HepG2 (cell line): ENCODE data around the gene CA14. TPM values are rescaled to one million over a fixed set of nuclear protein-coding genes. Genes with fewer than 3 reads are reported as not detected.
A peak's percentile ranks its signal among the peaks of the same experiment; 100 is the strongest.

Source experiments
- CAMTA2 ChIP-seq: sonication (generic); formaldehyde crosslinking; IDR thresholded peaks from 2 replicates; pipeline ENCODE4 v1.4.0; 2020; ENCODE audit warnings: mild to moderate bottlenecking, missing genetic modification reagents, borderline replicate concordance
- CCDC6 ChIP-seq: sonication (generic); formaldehyde crosslinking; IDR thresholded peaks from 2 replicates; pipeline ENCODE4 v1.8.1; 2022; ENCODE audit warnings: mild to moderate bottlenecking, missing genetic modification reagents, moderate library complexity
- DR1 ChIP-seq: sonication (generic); formaldehyde crosslinking; IDR thresholded peaks from 2 replicates; pipeline ENCODE4 v1.8.0; 2021; ENCODE audit warnings: mild to moderate bottlenecking, missing genetic modification reagents, inconsistent platforms
- ELF1 ChIP-seq: sonication (generic); formaldehyde crosslinking; IDR thresholded peaks from 2 replicates; pipeline ENCODE4 v1.4.0; 2020; ENCODE audit warnings: missing genetic modification reagents
- ERF ChIP-seq: IDR thresholded peaks from 2 replicates; pipeline ENCODE4 v1.6.1; 2018; ENCODE audit warnings: missing biosample characterization, missing genetic modification reagents
- HOXD1 ChIP-seq: sonication (generic); formaldehyde crosslinking; IDR thresholded peaks from 2 replicates; pipeline ENCODE4 v1.5.0; 2020; ENCODE audit warnings: missing genetic modification reagents
- JDP2 ChIP-seq: sonication (generic); formaldehyde crosslinking; IDR thresholded peaks from 2 replicates; pipeline ENCODE4 v1.8.1; 2022; ENCODE audit warnings: missing genetic modification reagents, borderline replicate concordance
- LCORL ChIP-seq, 2 experiments: fragments of 450-650 bp in 1 of 2; sonication (generic) in 1 of 2; formaldehyde crosslinking in 1 of 2; IDR thresholded peaks; 2 replicates each; pipeline versions ENCODE4 v1.5.0 to v1.6.1; 2017 to 2020; ENCODE audit warnings: antibody characterized with exemption in 1 of 2, missing genetic modification reagents in 1 of 2
- MYNN ChIP-seq: sonication (generic); formaldehyde crosslinking; IDR thresholded peaks from 2 replicates; pipeline ENCODE4 v1.4.0; 2020; ENCODE audit warnings: mild to moderate bottlenecking, low read depth, missing genetic modification reagents
- NFRKB ChIP-seq: fragments of 450-650 bp; IDR thresholded peaks from 2 replicates; pipeline ENCODE4 v1.6.1; 2017
- RFXAP ChIP-seq: sonication (generic); formaldehyde crosslinking; IDR thresholded peaks from 2 replicates; pipeline ENCODE4 v1.4.0; 2020; ENCODE audit warnings: missing genetic modification reagents, borderline replicate concordance
- SALL2 ChIP-seq: sonication (generic); formaldehyde crosslinking; IDR thresholded peaks from 2 replicates; pipeline ENCODE4 v1.8.1; 2023; ENCODE audit warnings: mild to moderate bottlenecking, missing genetic modification reagents, inconsistent platforms
- SMAD9 ChIP-seq: sonication (generic); formaldehyde crosslinking; IDR thresholded peaks from 2 replicates; pipeline ENCODE4 v1.5.1; 2020; ENCODE audit warnings: mild to moderate bottlenecking, missing genetic modification reagents
- SMYD3 ChIP-seq: sonication (generic); formaldehyde crosslinking; IDR thresholded peaks from 2 replicates; pipeline ENCODE4 v1.8.1; 2023; ENCODE audit warnings: mild to moderate bottlenecking, missing genetic modification reagents
- SP1 ChIP-seq, 2 experiments: fragments of 450-650 bp in 1 of 2; sonication (generic) in 1 of 2; formaldehyde crosslinking in 1 of 2; IDR thresholded peaks; 2 replicates each; pipeline versions ENCODE4 v1.4.0 to v1.6.1; 2016 to 2020; ENCODE audit warnings: missing genetic modification reagents in 1 of 2
- TEAD3 ChIP-seq: optimal IDR thresholded peaks from 2 replicates; pipeline ENCODE3; 2016; ENCODE audit warnings: borderline replicate concordance
- ZKSCAN8 ChIP-seq: IDR thresholded peaks from 2 replicates; pipeline ENCODE4 v1.6.1; 2016; ENCODE audit warnings: borderline replicate concordance, missing genetic modification reagents, missing compliant biosample characterization
- ZNF264 ChIP-seq: sonication (generic); formaldehyde crosslinking; IDR thresholded peaks from 2 replicates; pipeline ENCODE4 v1.4.0; 2020; ENCODE audit warnings: missing genetic modification reagents
- ZNF367 ChIP-seq: sonication (generic); formaldehyde crosslinking; IDR thresholded peaks from 2 replicates; pipeline ENCODE4 v1.4.0; 2020; ENCODE audit warnings: missing genetic modification reagents, borderline replicate concordance
- ZNF605 ChIP-seq: sonication (generic); formaldehyde crosslinking; IDR thresholded peaks from 2 replicates; pipeline ENCODE4 v1.8.0; 2022; ENCODE audit warnings: mild to moderate bottlenecking, missing genetic modification reagents
- ZNF616 ChIP-seq: sonication (generic); formaldehyde crosslinking; IDR thresholded peaks from 2 replicates; pipeline ENCODE4 v1.5.0; 2020; ENCODE audit warnings: low read depth, mild to moderate bottlenecking, missing genetic modification reagents
- ZNF746 ChIP-seq: sonication (generic); formaldehyde crosslinking; IDR thresholded peaks from 2 replicates; pipeline ENCODE4 v1.8.0; 2022; ENCODE audit warnings: mild to moderate bottlenecking, missing genetic modification reagents
- ZNF766 ChIP-seq: sonication (generic); formaldehyde crosslinking; IDR thresholded peaks from 2 replicates; pipeline ENCODE4 v1.5.0; 2020; ENCODE audit warnings: missing genetic modification reagents, borderline replicate concordance
- ZSCAN21 ChIP-seq: sonication (generic); formaldehyde crosslinking; IDR thresholded peaks from 2 replicates; pipeline ENCODE4 v1.8.0; 2022; ENCODE audit warnings: mild to moderate bottlenecking, missing genetic modification reagents, moderate library complexity, borderline replicate concordance
- polyA plus RNA-seq, 8 experiments: library from polyadenylated mRNA; depleted of rRNA in 3 of 8; stranded (reverse) in 7 of 8; unstranded in 1 of 8; fragments of >200 nt; fragmentation: Illumina TruSeq in 4 of 8; extraction: Trizol in 4 of 8; gene quantifications; 2 replicates each; pipeline versions ENCODE4 v1.2.1 to v1.2.3, GENCODE V29; 2011 to 2016; ENCODE audit warnings: low read depth in 4 of 8, missing spikeins in 1 of 8, mixed read lengths in 1 of 8; ENCODE audit not compliant: insufficient read depth in 1 of 8
- total RNA-seq, 5 experiments: library from RNA; depleted of rRNA; stranded (reverse); fragments of >200 nt; fragmentation: Illumina TruSeq; extraction: Trizol; gene quantifications; 2 replicates each; pipeline ENCODE4 v1.2.3, GENCODE V29; 2016; ENCODE audit warnings: low read depth in 1 of 5
- TF ChIP-seq, protein P1 (sequence below): sonication (generic); formaldehyde crosslinking; IDR thresholded peaks from 2 replicates; pipeline ENCODE4 v1.5.0; 2020; ENCODE audit warnings: missing genetic modification reagents
- TF ChIP-seq, protein P2 (sequence below): sonication (generic); formaldehyde crosslinking; IDR thresholded peaks from 2 replicates; pipeline ENCODE4 v1.8.0; 2022; ENCODE audit warnings: missing genetic modification reagents, mild to moderate bottlenecking, borderline replicate concordance
- TF ChIP-seq, protein P3 (sequence below): sonication (generic); formaldehyde crosslinking; conservative IDR thresholded peaks from 2 replicates; pipeline ENCODE4 v1.4.0; 2020; ENCODE audit warnings: missing genetic modification reagents

Gene CA14
- total and polyA plus RNA-seq, 2 of the 13 experiments (the other 11 are each of a cell fraction or from before 2014, with no cell fraction given): 2.4 to 8.5 TPM

DNA sequence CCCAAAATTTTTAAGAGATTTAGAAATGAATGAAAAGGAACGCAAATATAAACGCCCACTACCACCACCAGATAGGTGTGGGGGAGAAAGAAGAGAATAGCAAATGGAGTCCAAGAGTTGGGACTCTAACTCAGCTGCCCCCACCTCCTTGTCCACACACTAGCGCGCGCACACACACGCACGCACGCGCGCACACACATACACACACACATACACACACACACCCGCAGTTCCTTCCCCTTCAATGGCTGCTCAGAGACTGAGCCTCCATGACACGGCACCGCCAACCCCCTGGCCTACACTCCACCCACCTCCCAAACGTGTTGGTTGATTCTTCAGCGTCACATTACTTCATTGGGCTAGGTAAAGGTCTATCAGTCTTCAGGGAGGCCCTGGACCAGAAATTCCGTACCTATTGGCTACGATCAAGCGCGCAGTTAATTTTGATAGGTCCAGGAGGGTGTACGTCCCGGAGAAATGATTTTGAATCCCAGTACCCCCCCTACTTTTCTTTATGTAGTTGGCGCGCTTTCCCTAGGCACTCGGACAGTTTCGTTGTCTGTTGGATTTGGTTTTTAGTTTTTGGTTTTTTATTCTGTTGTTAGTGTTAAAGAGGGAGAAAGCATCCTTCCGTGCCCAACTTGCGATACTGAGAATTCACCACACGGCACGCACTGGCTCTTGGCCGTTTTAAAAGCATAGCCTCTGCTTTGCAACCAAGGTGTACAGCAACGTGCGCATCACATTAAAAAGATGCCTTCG lies 21.5 kb upstream of the CA14 start, which contains the start of gene ANP32E (continued):
- TF ChIP-seq ZNF367 (CRISPR knock-in tag) (0 out of 2 replicates have a peak, but pooled peaks have one; percentile 45), HOXD1 (no peak), JDP2 (CRISPR knock-in tag) (peak; percentile 83; the same call in 1 of the 2 replicates), MYNN (peak; percentile 61; the same call in 1 of the 2 replicates), ZSCAN21 (CRISPR knock-in tag) (peak; percentile 69; the same call in 1 of the 2 replicates), ZNF616 (CRISPR knock-in tag) (peak; percentile 71; the same call in 1 of the 2 replicates), ZNF746 (peak; percentile 53; the same call in 1 of the 2 replicates), CAMTA2 (CRISPR knock-in tag) (0 out of 2 replicates have a peak, but pooled peaks have one; percentile 57), ZKSCAN8 (CRISPR knock-in tag) (0 out of 2 replicates have a peak, but pooled peaks have one; percentile 21), SP1 (IDR thresholded peaks at IDR 0.05) (no peak), SP1 (CRISPR knock-in tag; IDR thresholded peaks at IDR 0.05) (peak; percentile 91), SALL2 (CRISPR knock-in tag) (peak; percentile 83), RFXAP (CRISPR knock-in tag) (peak; percentile 87; the same call in 1 of the 2 replicates), SMAD9 (CRISPR knock-in tag) (no peak), ELF1 (no peak), NFRKB (peak; percentile 82; the same call in 1 of the 2 replicates), LCORL (IDR thresholded peaks at IDR 0.05) (no peak), LCORL (CRISPR knock-in tag; IDR thresholded peaks at IDR 0.05) (peak; percentile 82), ERF (CRISPR knock-in tag) (peak; percentile 83), DR1 (CRISPR knock-in tag) (peak; percentile 87), TEAD3 (peak; percentile 72), SMYD3 (CRISPR knock-in tag) (no peak), ZNF766 (CRISPR knock-in tag) (0 out of 2 replicates have a peak, but pooled peaks have one; percentile 33), ZNF605 (CRISPR knock-in tag) (peak; percentile 97), ZNF264 (CRISPR knock-in tag) (0 out of 2 replicates have a peak, but pooled peaks have one; percentile 24), CCDC6 (CRISPR knock-in tag) (peak; percentile 96; the same call in 1 of the 2 replicates)
- TF ChIP-seq, protein P1, sequence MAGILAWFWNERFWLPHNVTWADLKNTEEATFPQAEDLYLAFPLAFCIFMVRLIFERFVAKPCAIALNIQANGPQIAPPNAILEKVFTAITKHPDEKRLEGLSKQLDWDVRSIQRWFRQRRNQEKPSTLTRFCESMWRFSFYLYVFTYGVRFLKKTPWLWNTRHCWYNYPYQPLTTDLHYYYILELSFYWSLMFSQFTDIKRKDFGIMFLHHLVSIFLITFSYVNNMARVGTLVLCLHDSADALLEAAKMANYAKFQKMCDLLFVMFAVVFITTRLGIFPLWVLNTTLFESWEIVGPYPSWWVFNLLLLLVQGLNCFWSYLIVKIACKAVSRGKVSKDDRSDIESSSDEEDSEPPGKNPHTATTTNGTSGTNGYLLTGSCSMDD (CRISPR knock-in tag): no peak
- TF ChIP-seq, protein P2, sequence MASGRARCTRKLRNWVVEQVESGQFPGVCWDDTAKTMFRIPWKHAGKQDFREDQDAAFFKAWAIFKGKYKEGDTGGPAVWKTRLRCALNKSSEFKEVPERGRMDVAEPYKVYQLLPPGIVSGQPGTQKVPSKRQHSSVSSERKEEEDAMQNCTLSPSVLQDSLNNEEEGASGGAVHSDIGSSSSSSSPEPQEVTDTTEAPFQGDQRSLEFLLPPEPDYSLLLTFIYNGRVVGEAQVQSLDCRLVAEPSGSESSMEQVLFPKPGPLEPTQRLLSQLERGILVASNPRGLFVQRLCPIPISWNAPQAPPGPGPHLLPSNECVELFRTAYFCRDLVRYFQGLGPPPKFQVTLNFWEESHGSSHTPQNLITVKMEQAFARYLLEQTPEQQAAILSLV (CRISPR knock-in tag): peak; percentile 75
- TF ChIP-seq, protein P3, sequence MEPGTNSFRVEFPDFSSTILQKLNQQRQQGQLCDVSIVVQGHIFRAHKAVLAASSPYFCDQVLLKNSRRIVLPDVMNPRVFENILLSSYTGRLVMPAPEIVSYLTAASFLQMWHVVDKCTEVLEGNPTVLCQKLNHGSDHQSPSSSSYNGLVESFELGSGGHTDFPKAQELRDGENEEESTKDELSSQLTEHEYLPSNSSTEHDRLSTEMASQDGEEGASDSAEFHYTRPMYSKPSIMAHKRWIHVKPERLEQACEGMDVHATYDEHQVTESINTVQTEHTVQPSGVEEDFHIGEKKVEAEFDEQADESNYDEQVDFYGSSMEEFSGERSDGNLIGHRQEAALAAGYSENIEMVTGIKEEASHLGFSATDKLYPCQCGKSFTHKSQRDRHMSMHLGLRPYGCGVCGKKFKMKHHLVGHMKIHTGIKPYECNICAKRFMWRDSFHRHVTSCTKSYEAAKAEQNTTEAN (CRISPR knock-in tag): peak; percentile 100
